H1 (cell line): ENCODE results near the gene CRTC1. TPM values are rescaled to one million over a fixed set of nuclear protein-coding genes. Genes with fewer than 3 reads are reported as not detected.

ENCODE experiments used
- CTCF ChIA-PET: fragments of 300-600 bp; sonication (Branson Sonifier 250); formaldehyde crosslinking; loops from one replicate; lab custom pipeline; 2021; ENCODE audit not compliant: partially characterized antibody; lab: Charles Lee
- POLR2A ChIA-PET: fragments of 300-600 bp; sonication (Branson Sonifier 250); formaldehyde crosslinking; loops from one replicate; lab custom pipeline; 2021; ENCODE audit warnings: inconsistent platforms; ENCODE audit not compliant: partially characterized antibody; lab: Charles Lee
- DNase-seq, 2 experiments: peaks; one replicate each; pipeline versions ENCODE4 v3.0.0 to v3.0.0-alpha.2; 2010 to 2022; ENCODE audit warnings: low spot score in 2 of 2, low read depth in 1 of 2, mixed read lengths in 1 of 2
- FAIRE-seq: peaks from 2 replicates; lab custom pipeline; 2011; peaks lifted over from hg19 to GRCh38; lab: Jason Lieb, UNC
- H2AFZ ChIP-seq: 2 replicates; pipeline ENCODE4 v1.8.1; 2012; ENCODE audit warnings: low read length, inconsistent platforms
- H2AK5ac ChIP-seq: 2 replicates; pipeline ENCODE4 v1.6.1; 2013; ENCODE audit warnings: low read depth, low read length
- H2BK120ac ChIP-seq: replicated peaks from 2 replicates; pipeline ENCODE3; 2013; ENCODE audit warnings: low read depth, low read length, inconsistent platforms
- H2BK12ac ChIP-seq: 2 replicates; pipeline ENCODE4 v1.6.1; 2013; ENCODE audit warnings: low read depth, low read length
- H2BK15ac ChIP-seq: 2 replicates; pipeline ENCODE4 v1.6.1; 2013; ENCODE audit warnings: low read length
- H2BK20ac ChIP-seq: 2 replicates; pipeline ENCODE4 v1.6.1; 2013; ENCODE audit warnings: low read length
- H2BK5ac ChIP-seq: 2 replicates; pipeline ENCODE4 v1.6.1; 2013; ENCODE audit warnings: low read depth, low read length
- H3K14ac ChIP-seq: 2 replicates; pipeline ENCODE4 v1.6.1; 2013; ENCODE audit warnings: inconsistent platforms; ENCODE audit not compliant: insufficient read length
- H3K18ac ChIP-seq: 2 replicates; pipeline ENCODE4 v1.6.1; 2013; ENCODE audit warnings: low read length; ENCODE audit errors: extremely low read depth
- H3K23ac ChIP-seq: 2 replicates; pipeline ENCODE4 v1.6.1; 2013; ENCODE audit warnings: inconsistent platforms; ENCODE audit not compliant: insufficient read length
- H3K23me2 ChIP-seq: 2 replicates; pipeline ENCODE4 v1.6.1; 2013; ENCODE audit warnings: low read depth, low read length
- H3K27ac ChIP-seq: 2 replicates; pipeline ENCODE4 v1.6.1; 2011; ENCODE audit warnings: low read depth, low read length, inconsistent platforms
- H3K27me3 ChIP-seq, 4 experiments: replicated peaks in 1 of 4; 1 replicate in 1 of 4; 2 replicates in 3 of 4; pipeline versions ENCODE4 v1.6.1 to v1.8.1; 2011 to 2013; ENCODE audit warnings: low read length in 3 of 4, mild to moderate bottlenecking in 3 of 4, inconsistent platforms in 2 of 4, mixed read lengths in 2 of 4, moderate library complexity in 1 of 4; ENCODE audit not compliant: control insufficient read depth in 3 of 4, insufficient read depth in 3 of 4; ENCODE audit errors: extremely low read depth in 1 of 4
- H3K36me3 ChIP-seq, 4 experiments: 2 replicates each; pipeline versions ENCODE4 v1.6.1 to v1.8.1; 2011 to 2013; ENCODE audit warnings: mild to moderate bottlenecking in 4 of 4, low read length in 3 of 4, moderate library complexity in 2 of 4, control low read depth in 1 of 4, inconsistent platforms in 1 of 4; ENCODE audit not compliant: insufficient read depth in 4 of 4, control insufficient read depth in 2 of 4
- H3K4ac ChIP-seq: replicated peaks from 2 replicates; pipeline ENCODE3; 2013; ENCODE audit warnings: low read length, low read depth, mixed read lengths, inconsistent platforms; ENCODE audit not compliant: insufficient read length
- H3K4me1 ChIP-seq, 4 experiments: replicated peaks in 1 of 4; 1 replicate in 1 of 4; 2 replicates in 3 of 4; pipeline versions ENCODE4 v1.6.1 to v1.8.1; 2011 to 2013; ENCODE audit warnings: low read length in 3 of 4, inconsistent platforms in 2 of 4, mixed read lengths in 1 of 4; ENCODE audit not compliant: insufficient read depth in 4 of 4, control insufficient read depth in 3 of 4
- H3K4me2 ChIP-seq, 2 experiments: 2 replicates each; pipeline versions ENCODE4 v1.6.1 to v1.8.1; 2011 to 2013; ENCODE audit warnings: low read depth in 2 of 2, low read length in 2 of 2, control low read depth in 1 of 2, inconsistent platforms in 1 of 2, mild to moderate bottlenecking in 1 of 2; ENCODE audit not compliant: insufficient read depth in 1 of 2
- H3K4me3 ChIP-seq, 4 experiments: fragments of 200-600, 300-600 bp in 1 of 4; sonication (generic), shearing (Covaris generic), sonication (Bioruptor Twin) in 1 of 4; 2 replicates each; pipeline versions ENCODE4 v1.5.1 to v1.8.1; 2011 to 2016; ENCODE audit warnings: low read length in 4 of 4, low read depth in 3 of 4, control low read depth in 2 of 4, inconsistent platforms in 2 of 4, mild to moderate bottlenecking in 2 of 4, mixed read lengths in 1 of 4, moderate library complexity in 1 of 4; ENCODE audit not compliant: insufficient read depth in 2 of 4; ENCODE audit errors: extremely low read depth in 1 of 4
- H3K56ac ChIP-seq: replicated peaks from 2 replicates; pipeline ENCODE3; 2013; ENCODE audit warnings: low read depth, mild to moderate bottlenecking, mixed read lengths, low read length, inconsistent platforms; ENCODE audit not compliant: insufficient read length
- H3K79me1 ChIP-seq: 2 replicates; pipeline ENCODE4 v1.6.1; 2013; ENCODE audit warnings: low read depth, low read length, control low read depth
- H3K79me2 ChIP-seq, 2 experiments: 2 replicates each; pipeline versions ENCODE4 v1.6.1 to v1.8.1; 2012 to 2013; ENCODE audit warnings: low read length in 2 of 2, mild to moderate bottlenecking in 2 of 2, inconsistent platforms in 1 of 2; ENCODE audit not compliant: insufficient read depth in 2 of 2, control insufficient read depth in 1 of 2
- H3K9ac ChIP-seq, 4 experiments: replicated peaks in 1 of 4; 1 replicate in 1 of 4; 2 replicates in 3 of 4; pipeline versions ENCODE4 v1.6.1 to v1.8.1; 2011 to 2013; ENCODE audit warnings: low read depth in 3 of 4, low read length in 3 of 4, control low read depth in 2 of 4, mild to moderate bottlenecking in 2 of 4, moderate library complexity in 2 of 4, inconsistent platforms in 1 of 4; ENCODE audit errors: extremely low read depth in 1 of 4
- H3K9me3 ChIP-seq, 2 experiments: 2 replicates each; pipeline versions ENCODE4 v1.6.1 to v1.8.1; 2012 to 2013; ENCODE audit warnings: mild to moderate bottlenecking in 2 of 2, moderate library complexity in 2 of 2, control low read depth in 1 of 2, inconsistent platforms in 1 of 2, low read depth in 1 of 2, low read length in 1 of 2, mixed read lengths in 1 of 2; ENCODE audit not compliant: insufficient read depth in 2 of 2
- H4K20me1 ChIP-seq, 2 experiments: replicated peaks in 1 of 2; 2 replicates each; pipeline versions ENCODE3 to v1.8.1; 2011 to 2013; ENCODE audit warnings: inconsistent platforms in 2 of 2, low read length in 2 of 2, mild to moderate bottlenecking in 1 of 2; ENCODE audit not compliant: insufficient read depth in 2 of 2, control insufficient read depth in 1 of 2
- H4K5ac ChIP-seq: 2 replicates; pipeline ENCODE4 v1.6.1; 2013; ENCODE audit warnings: low read length, low read depth, mixed read lengths, inconsistent platforms; ENCODE audit not compliant: insufficient read length
- H4K8ac ChIP-seq: 2 replicates; pipeline ENCODE4 v1.8.0; 2013; ENCODE audit warnings: mild to moderate bottlenecking, moderate library complexity, low read length, inconsistent platforms; ENCODE audit not compliant: insufficient read depth; ENCODE audit errors: extremely low read depth
- H4K91ac ChIP-seq: replicated peaks from 2 replicates; pipeline ENCODE3; 2013; ENCODE audit warnings: low read length, mixed read lengths, inconsistent platforms; ENCODE audit not compliant: insufficient read length
- BCL11A ChIP-seq, 2 experiments: IDR thresholded peaks; one replicate each; pipeline ENCODE4 v1.6.1; 2011; ENCODE audit warnings: low read depth in 2 of 2, low read length in 2 of 2, mild to moderate bottlenecking in 2 of 2
- CHD1 ChIP-seq: IDR thresholded peaks from 2 replicates; pipeline ENCODE4 v1.6.1; 2012; ENCODE audit warnings: low read depth, low read length, improper control_type of control experiment
- CTCF ChIP-seq, 3 experiments: IDR thresholded peaks; 1 replicate in 2 of 3; 2 replicates in 1 of 3; pipeline versions ENCODE4 v1.5.1 to v1.6.1; 2011; ENCODE audit warnings: low read length in 3 of 3, mild to moderate bottlenecking in 3 of 3, inconsistent platforms in 2 of 3, low read depth in 1 of 3, moderate library complexity in 1 of 3; ENCODE audit not compliant: insufficient read depth in 1 of 3; ENCODE audit errors: control extremely low read depth in 1 of 3
- JUN ChIP-seq: IDR thresholded peaks from 2 replicates; pipeline ENCODE4 v1.6.1; 2011; ENCODE audit warnings: low read depth, mild to moderate bottlenecking, improper control_type of control experiment, low read length
- NANOG ChIP-seq: IDR thresholded peaks from 2 replicates; pipeline ENCODE4 v1.6.1; 2011; ENCODE audit warnings: low read length, low read depth, mild to moderate bottlenecking, inconsistent platforms; ENCODE audit not compliant: insufficient read depth, poor library complexity, severe bottlenecking
- PHF8 ChIP-seq: fragments of 200-600 bp; sonication (generic); conservative IDR thresholded peaks from 2 replicates; pipeline ENCODE4 v1.7.1; 2012; ENCODE audit warnings: low read depth, mild to moderate bottlenecking, inconsistent platforms, low read length, moderate library complexity
- POLR2A ChIP-seq, 2 experiments: IDR thresholded peaks; 1 replicate in 1 of 2; 2 replicates in 1 of 2; pipeline ENCODE4 v1.6.1; 2011; ENCODE audit warnings: low read depth in 2 of 2, low read length in 2 of 2, mild to moderate bottlenecking in 2 of 2; ENCODE audit errors: control extremely low read depth in 1 of 2
- RBBP5 ChIP-seq: IDR thresholded peaks from 2 replicates; pipeline ENCODE4 v1.7.1; 2012; ENCODE audit warnings: low read depth, mild to moderate bottlenecking, inconsistent platforms, low read length, moderate library complexity, borderline replicate concordance
- SIRT6 ChIP-seq: IDR thresholded peaks from one replicate; pipeline ENCODE4 v1.7.1; 2012; ENCODE audit warnings: low read length, inconsistent platforms
- TEAD4 ChIP-seq: IDR thresholded peaks from 2 replicates; pipeline ENCODE4 v1.6.1; 2012; ENCODE audit warnings: low read depth, low read length, inconsistent platforms, mixed read lengths
- ZNF274 ChIP-seq: IDR thresholded peaks from 2 replicates; pipeline ENCODE4 v1.7.0; 2012; ENCODE audit warnings: low read length, borderline replicate concordance; ENCODE audit errors: extremely low read depth
- WGBS, 2 experiments: shearing (Covaris generic) in 1 of 2; methylation state at CpG; one replicate each; pipeline versions ENCODE4 v1.1.6 to v1.1.7; 2013 to 2015; ENCODE audit warnings: low lambda C conversion rate in 2 of 2, mixed read lengths in 2 of 2, inconsistent platforms in 1 of 2, low coverage in 1 of 2, missing lambda C conversion rate in 1 of 2; ENCODE audit not compliant: insufficient replicate concordance in 2 of 2, insufficient coverage in 1 of 2, insufficient read length in 1 of 2; ENCODE audit errors: extremely low coverage in 1 of 2, missing lambda C conversion rate in 1 of 2; 5-methylcytosine and 5-hydroxymethylcytosine counted together
- polyA plus RNA-seq, 7 experiments: library from polyadenylated mRNA; depleted of rRNA in 3 of 7; stranded (reverse) in 5 of 7; unstranded in 2 of 7; fragments of >200 nt in 5 of 7; fragments of 200-250 nt in 2 of 7; gene quantifications; 1 replicate in 5 of 7; 2 replicates in 1 of 7; 4 replicates in 1 of 7; pipeline versions ENCODE4 v1.2.1 to v1.2.3, GENCODE V29; 2011 to 2013; ENCODE audit warnings: missing spikeins in 2 of 7, mixed read lengths in 2 of 7
- total RNA-seq: library from RNA; stranded (reverse); fragmentation: NEBNext Ultra II Directional; extraction: Animal tissue kit (Norgen Biotek cat#: 25700); gene quantifications from 2 replicates; pipeline ENCODE4 v1.2.1, GENCODE V29; 2021
- TF ChIP-seq, protein P1 (sequence below): IDR thresholded peaks from 2 replicates; pipeline ENCODE4 v1.6.1; 2012; ENCODE audit warnings: inconsistent platforms

CRTC1 gene
- total and polyA plus RNA-seq, 2 of the 8 experiments (the other 6 are each of a cell fraction or from before 2014, with no cell fraction given) = 2.9 to 8.5 TPM

DNA sequence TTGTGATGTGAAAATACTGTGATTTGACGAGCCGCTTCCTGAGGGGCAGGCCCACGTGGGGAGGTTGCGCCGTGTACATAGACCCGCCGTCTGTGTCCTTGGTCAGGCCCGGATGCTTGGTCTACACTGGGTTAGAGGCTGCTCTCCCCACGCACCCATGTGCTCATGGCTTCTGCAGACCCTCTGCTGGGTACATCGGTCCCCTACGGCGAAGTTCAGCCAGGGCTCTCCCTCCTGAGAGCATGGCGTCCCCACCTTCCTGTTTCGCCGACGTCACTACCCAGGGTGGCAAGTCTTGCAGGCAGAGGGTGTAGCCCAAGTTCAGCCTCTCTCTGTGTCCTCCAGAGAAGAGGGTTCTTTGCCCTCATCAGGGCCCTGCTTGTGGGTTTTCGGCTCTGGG lies 96.6 kb downstream of the CRTC1 start:
- WGBS, 2 experiments = 92% methylated on average over 17 of the region's 17 CpGs; no CpG with 5 or more reads in 1 of the 2 experiments
- no peak for DNase-seq
- no peak overlapping the region for H3K27ac ChIP-seq
- H2BK15ac ChIP-seq = no peak overlapping the region
- H3K9ac ChIP-seq = no peak overlapping the region
- H4K91ac ChIP-seq = no peak overlapping the region
- H3K36me3 ChIP-seq = no peaks in the 10 kb centered on the region
- CTCF ChIA-PET = interaction anchor here (0.8 to 10.9 kb wide), 10 partner anchors 13 to 330 kb away, joined by 3 to 132 read pairs (median 3); no protein-coding TSS in a partner anchor
- peaks cover 0 to 3% (median 3%) of the 10 kb centered on the region in 4 experiments; a peak in 3 of 7 replicates for H3K4me1 ChIP-seq
- no peaks in the 10 kb centered on the region for H3K79me1 ChIP-seq
- H4K20me1 ChIP-seq = peaks cover 9 to 32% of the 10 kb centered on the region in 2 experiments
- H3K4me3 ChIP-seq = no peak overlapping the region
- H3K9me3 ChIP-seq = no peaks in the 10 kb centered on the region
- H2AFZ ChIP-seq = no peak overlapping the region
- H3K4ac ChIP-seq = no peak overlapping the region
- H3K23me2 ChIP-seq = no peaks in the 10 kb centered on the region
- no peak overlapping the region for H3K18ac ChIP-seq
- H3K4me2 ChIP-seq = no peak overlapping the region
- no peaks in the 10 kb centered on the region for H3K79me2 ChIP-seq
- no peak overlapping the region for H4K5ac ChIP-seq
- H3K56ac ChIP-seq = no peak overlapping the region
- no peak overlapping the region for H2BK120ac ChIP-seq
- no peak overlapping the region for H4K8ac ChIP-seq
- H2AK5ac ChIP-seq = no peak overlapping the region
- 0 out of 2 replicates have a peak overlapping the region, but pooled peaks have one; percentile 39 for H2BK12ac ChIP-seq
- no peak overlapping the region for H2BK20ac ChIP-seq
- H2BK5ac ChIP-seq = no peak overlapping the region
- POLR2A ChIA-PET = interaction anchor here (0.6 to 1.1 kb wide), 3 partner anchors 9 to 87 kb away, joined by 3 read pairs; no protein-coding TSS in a partner anchor
- H3K23ac ChIP-seq = no peak overlapping the region
- no peak overlapping the region for H3K14ac ChIP-seq
- no peak for FAIRE-seq
- H3K27me3 ChIP-seq = peaks cover 22 to 92% (median 84%) of the 10 kb centered on the region in 4 experiments
- TF ChIP-seq CHD1 (no peak), ZNF274 (no peak), SIRT6 (no peak), RBBP5 (no peak), POLR2A (IDR thresholded peaks at IDR 0.05; ENCODE audit: control extremely low read depth in 1 of 2, low read depth in 2 of 2, low read length in 2 of 2) (no peak), TEAD4 (no peak), JUN (no peak), BCL11A (IDR thresholded peaks at IDR 0.05; ENCODE audit: low read depth in 2 of 2, low read length in 2 of 2) (no peak), PHF8 (no peak), NANOG (no peak), CTCF (IDR thresholded peaks at IDR 0.05; ENCODE audit: control extremely low read depth in 1 of 3, insufficient read depth in 1 of 3, low read depth in 1 of 3, low read length in 3 of 3) (no peak)
- TF ChIP-seq, protein P1, sequence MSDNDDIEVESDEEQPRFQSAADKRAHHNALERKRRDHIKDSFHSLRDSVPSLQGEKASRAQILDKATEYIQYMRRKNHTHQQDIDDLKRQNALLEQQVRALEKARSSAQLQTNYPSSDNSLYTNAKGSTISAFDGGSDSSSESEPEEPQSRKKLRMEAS = no peak
